Right ventricle myocardium superior (tissue), 1 donor: ENCODE data around the gene HEYL. TPM values are rescaled to one million over a fixed set of nuclear protein-coding genes. Genes with fewer than 3 reads are reported as not detected.
"Not testable (repeated sequence)": the region's sequence is repeated elsewhere in the genome, so short reads cannot be mapped to it uniquely, and the experiment has no call there.

Source experiments
- ATAC-seq: fragments of 200-7000 bp; cut with Tn5 transposase; one replicate; pipeline ENCODE4 v1.9.1; 2020; ENCODE audit warnings: mild to moderate bottlenecking; ENCODE audit not compliant: poor library complexity
- DNase-seq: peaks from one replicate; pipeline ENCODE4 v3.0.0-alpha.2; 2020
- intact Hi-C: fragments of 100-400 bp; cut with DNase I; formaldehyde crosslinking; loops from one replicate; pipeline ENCODE4 v1.11.2; 2022
- total RNA-seq: library from RNA; stranded (reverse); fragmentation: NEBNext Ultra II Directional; extraction: Animal tissue kit (Norgen Biotek cat#: 25700); gene quantifications from one replicate; pipeline ENCODE4 v1.2.1, GENCODE V29; 2021
- donor health status: DM: no; HTN: yes; CAD: no; lungs with severe emphysema.

HEYL gene
- total RNA-seq, 1 donor from 2014 or later, result 16.9 TPM

DNA sequence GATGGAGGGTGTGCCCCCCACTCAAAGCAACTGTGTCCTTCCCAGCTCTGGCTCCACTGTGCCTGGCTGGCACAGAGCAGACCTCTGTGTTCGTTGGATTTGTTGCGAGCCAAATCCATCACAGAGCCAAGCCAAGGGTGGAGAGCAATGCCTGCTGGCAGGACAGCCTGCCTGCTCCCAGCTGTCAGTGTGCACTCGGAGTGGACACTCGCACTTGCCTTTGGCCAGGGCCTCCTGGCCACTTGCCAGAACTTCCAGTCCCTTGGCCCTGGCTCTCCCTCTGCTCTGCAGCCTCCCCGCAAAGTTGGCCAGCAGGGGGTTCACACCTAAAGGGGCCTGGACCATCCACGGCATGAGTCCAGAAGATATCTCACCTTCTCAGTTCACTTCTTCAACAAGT is 16.4 kb downstream of the HEYL start:
- ATAC-seq (peak; percentile 71), DNase-seq (peak; percentile 88)
- intact Hi-C loops, result no loop called here

DNA sequence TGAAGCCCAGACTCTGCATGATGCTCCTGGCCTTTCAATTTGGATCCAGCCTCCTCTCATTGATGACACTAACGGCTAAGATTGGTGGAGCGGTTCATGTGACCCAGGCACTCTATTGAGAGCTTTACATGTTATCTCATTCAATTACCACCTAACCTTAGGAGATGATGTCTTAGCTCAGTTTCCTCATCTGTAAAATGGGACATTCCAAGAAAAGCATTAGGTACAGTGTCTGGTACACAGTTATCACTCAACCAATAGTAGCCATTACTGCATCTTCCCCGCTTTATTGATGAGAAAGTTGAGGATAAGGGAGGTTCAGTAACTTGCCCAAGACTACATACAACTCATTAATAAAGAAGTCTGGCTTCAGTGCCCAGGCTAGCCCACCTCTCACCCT is 17.0 kb downstream of the HEYL start:
- DNase-seq (no peak), ATAC-seq (no peak)
- intact Hi-C loops, result no loop called here

- DNase-seq (peak; percentile 62), ATAC-seq (no peak)
- intact Hi-C loops, result no loop called here
Measured at GRCh38 chr1:39620659-39621165, 18.7 kb downstream of the HEYL start.

- intact Hi-C loops, result no loop called here
- ATAC-seq, result peak; percentile 36
- DNase-seq, result no peak
Measured at GRCh38 chr1:39617488-39618049, 21.9 kb downstream of the HEYL start.

DNA sequence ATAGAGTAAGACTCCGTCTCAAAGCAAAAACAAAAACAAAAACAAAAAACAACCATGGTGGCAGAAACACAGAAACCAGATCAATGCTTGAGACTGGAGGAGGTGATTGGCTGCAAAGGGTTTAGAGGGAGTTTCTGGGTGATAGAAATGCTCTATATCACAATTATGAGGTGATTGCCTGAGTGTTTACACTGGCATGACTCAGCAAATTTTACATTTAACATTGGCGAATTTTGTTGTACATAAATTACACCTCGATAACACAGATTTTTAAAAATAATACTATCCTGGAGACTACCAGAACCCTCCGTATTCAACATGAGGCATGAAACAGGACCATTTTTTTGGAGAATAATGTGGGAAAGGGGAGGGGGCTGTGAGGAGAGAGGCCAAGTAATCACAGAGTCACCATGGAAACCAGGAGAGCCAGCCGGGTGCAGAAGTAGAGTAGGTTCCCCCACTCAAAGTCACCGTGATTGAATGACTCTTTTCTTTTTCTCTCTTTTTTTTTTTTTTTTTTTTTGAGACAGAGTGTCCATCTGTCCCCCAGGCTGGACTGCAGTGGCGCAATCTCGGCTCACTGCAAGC is 24.3 kb downstream of the HEYL start:
- intact Hi-C loops, result no loop called here
- ATAC-seq (no peak), DNase-seq (no peak)

- ATAC-seq (no peak), DNase-seq (no peak)
- intact Hi-C loops, result no loop called here
Measured at GRCh38 chr1:39614488-39614887, 25.0 kb downstream of the HEYL start.

GRCh38 chr1:39613250-39613649 is 26.2 kb downstream of the HEYL start:
- DNase-seq, result no peak
- intact Hi-C loops, result no loop called here
- no peak for ATAC-seq

DNA sequence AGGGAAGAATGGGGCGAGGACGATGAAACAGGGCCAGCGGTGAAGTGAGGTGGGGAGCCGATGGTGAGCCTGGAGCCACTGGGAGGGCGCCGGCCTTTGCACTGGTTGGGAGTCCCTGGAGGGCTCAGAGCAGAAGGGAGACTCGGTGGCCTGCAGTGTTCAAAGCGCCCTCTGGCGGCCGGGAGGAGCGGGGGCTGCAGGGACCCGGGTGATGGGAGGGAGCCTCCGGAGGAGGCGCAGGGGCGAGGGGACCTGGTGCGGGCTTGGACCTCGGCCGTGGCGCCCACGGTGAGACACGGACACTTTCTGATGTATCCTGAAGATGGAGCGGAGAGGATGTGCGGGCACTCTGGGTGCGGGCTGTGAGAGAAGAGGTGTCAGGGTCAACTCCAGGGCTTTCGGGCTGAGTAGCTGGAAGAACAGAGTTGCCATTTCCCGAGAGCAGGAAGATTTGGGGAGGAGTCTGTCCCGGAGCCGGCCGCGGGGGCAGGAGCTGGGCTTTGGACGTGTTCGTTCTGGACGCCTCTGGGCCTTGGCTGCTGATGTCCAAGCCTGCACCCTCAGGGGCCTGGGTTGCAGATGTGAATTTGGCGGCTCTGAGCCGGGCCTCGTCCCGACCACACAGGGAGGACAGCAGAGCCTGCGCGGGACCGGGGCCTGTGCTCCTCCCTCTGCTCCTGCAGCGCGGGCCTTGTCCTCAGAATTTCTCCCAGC is 29.7 kb downstream of the HEYL start:
- intact Hi-C loops, result no loop called here
- DNase-seq, result peak; percentile 89

DNA sequence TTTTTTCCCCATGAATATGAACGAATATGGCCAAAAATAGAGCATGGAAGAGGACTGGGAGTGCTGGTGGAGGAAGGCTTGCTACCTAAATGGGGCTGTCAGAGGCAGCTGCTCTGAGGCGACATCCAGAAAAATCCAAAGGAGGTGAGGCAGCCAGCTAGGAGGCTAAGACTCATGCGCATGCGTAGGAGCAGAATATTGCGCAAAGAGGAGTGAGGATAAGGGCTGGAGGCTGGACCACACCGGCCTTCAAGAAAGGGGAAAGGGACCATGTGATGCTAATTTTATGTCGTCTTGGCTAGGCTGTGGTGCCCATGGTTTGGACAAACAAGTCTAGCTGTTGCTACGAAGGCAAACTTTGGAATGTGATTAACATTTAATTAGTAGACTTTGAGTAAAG is 30.5 kb downstream of the HEYL start:
- intact Hi-C loops, result no loop called here
- no peak for ATAC-seq

More for the DNA sequence above, 29.7 kb downstream of the HEYL start:
- peak; percentile 86 for ATAC-seq

GRCh38 chr1:39603677-39604076 is 35.8 kb downstream of the HEYL start:
- intact Hi-C loops, ATAC-seq, DNase-seq: not testable (repeated sequence)

More for the DNA sequence above, 30.5 kb downstream of the HEYL start:
- DNase-seq, result no peak

DNA sequence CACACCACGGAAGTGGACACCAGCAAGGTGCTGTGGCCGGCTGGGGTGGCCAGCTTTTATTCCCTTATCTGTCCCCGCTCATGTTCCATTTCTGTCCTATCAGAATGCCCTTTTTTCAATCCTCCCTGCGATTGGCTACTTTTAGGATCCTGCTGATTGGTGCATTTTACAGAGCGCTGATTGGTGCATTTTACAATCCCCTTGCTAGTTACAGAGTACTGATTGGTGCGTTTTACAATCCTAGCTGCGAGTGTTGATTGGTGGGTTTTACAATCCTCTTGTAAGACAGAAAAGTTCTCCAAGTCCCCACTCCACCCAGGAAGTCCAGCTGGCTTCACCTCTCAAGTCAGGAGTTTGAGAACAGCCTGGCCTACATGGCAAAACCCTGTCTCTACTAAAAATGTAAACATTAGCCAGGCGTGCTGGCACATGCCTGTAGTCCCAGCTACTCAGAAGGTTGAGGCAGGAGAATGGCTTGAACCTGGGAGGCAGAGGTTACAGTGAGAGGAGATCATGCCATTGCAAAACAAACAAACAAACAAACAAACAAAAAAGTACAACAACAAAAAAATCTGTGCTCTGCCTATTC is 37.7 kb downstream of the HEYL start:
- intact Hi-C loops, DNase-seq, ATAC-seq: not testable (repeated sequence)

- DNase-seq, result no peak
Measured at GRCh38 chr1:39596163-39596562, 43.3 kb downstream of the HEYL start.

DNA sequence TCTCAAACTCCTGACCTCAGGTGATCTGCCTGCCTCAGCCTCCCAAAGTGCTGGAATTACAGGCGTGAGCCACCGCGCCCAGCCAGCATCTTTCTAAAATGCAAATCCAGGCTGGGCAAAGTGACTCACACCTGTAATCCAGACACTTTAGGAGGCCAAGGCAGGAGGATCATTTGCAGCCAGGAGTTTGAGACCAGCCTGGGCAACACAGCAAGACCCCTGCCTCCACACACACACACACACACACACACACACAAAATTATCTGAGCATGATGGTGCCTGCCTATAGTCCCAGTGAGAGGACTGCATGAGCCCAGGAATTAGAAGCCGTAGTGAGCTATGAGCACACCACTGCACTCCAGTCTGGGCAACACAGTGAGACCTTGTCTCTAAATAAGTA is 46.1 kb downstream of the HEYL start:
- no peak for DNase-seq
- intact Hi-C loops, result no loop called here
- no peak for ATAC-seq

More at GRCh38 chr1:39596163-39596562, 43.3 kb downstream of the HEYL start:
- intact Hi-C loops, result no loop called here
- ATAC-seq, result no peak

- ATAC-seq (no peak), DNase-seq (no peak)
- intact Hi-C loops, result no loop called here
Measured at GRCh38 chr1:39592069-39592468, 47.4 kb downstream of the HEYL start.

DNA sequence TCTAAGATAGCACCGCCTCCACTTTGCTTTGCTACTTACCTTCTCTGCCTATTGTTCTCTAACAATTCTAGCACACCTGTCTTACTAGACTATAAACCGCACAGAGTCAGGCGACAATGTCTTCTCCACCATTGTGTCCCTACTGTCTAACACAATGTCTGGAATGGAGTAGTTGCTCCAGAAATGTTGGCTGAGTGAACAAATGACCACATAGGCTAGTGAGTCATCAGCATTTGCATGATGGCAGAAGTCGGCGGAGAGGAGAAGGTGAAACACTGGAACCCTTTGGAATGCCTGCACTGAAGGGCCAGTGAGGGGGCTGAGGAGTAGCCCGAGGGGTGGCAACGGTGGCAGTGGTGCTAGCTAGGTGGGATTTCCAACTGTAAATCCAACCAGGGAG is 48.9 kb downstream of the HEYL start:
- intact Hi-C loops, result no loop called here
- ATAC-seq, result no peak

DNA sequence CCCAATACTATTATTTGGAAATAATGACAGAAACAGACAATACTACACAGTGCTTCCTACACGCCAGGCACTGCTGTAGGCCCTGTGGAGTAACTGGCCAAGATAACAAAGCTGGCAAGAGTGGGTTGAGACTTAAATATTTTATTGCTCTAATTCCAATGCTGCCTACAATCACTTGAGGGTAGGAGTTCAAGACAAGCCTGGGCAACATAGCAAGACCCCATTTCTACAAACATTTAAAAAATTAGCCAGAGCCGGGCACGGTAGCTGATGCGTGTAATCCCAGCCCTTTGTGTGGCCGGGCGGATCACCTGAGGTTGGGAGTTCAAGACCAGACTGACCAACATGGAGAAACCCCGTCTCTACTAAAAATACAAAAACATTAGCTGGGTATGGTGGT is 53.5 kb downstream of the HEYL start:
- DNase-seq (no peak), ATAC-seq (no peak)
- intact Hi-C loops, result no loop called here

More for the DNA sequence above, 48.9 kb downstream of the HEYL start:
- DNase-seq, result no peak

DNA sequence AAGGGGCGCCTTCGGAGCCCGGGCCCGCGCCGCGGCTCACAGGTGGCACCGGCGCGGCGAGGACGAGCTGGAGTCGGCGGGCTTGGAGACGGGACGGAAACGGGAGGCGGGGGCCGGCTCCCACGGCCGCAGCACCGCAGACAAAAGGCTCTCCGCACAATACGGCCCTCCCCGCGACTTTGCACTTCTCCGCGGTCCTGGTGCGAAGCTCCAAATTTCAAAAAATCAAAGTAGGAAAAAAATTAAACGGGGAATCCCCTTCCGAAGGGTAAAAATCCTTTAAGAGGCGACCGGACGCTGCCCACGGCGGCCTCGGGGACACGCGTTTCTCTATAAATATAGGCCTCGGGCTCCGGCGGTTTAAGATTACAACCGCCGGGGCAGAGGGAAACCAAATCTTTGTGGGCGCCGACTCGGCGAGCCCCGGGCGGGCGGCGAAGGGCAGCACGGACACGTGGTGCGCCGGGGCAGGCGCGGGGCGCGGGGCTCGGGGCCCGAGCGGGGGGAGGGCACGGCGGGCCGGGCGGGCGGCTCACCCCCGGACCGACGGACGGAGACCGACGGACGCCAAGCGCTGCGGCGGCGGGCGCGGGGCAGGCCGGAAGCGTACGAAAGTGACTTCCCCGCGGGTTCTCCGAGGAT is 63.3 kb downstream of the HEYL start:
- intact Hi-C loops, result no loop called here
- DNase-seq (peak; percentile 56), ATAC-seq (peak; percentile 46)

DNA sequence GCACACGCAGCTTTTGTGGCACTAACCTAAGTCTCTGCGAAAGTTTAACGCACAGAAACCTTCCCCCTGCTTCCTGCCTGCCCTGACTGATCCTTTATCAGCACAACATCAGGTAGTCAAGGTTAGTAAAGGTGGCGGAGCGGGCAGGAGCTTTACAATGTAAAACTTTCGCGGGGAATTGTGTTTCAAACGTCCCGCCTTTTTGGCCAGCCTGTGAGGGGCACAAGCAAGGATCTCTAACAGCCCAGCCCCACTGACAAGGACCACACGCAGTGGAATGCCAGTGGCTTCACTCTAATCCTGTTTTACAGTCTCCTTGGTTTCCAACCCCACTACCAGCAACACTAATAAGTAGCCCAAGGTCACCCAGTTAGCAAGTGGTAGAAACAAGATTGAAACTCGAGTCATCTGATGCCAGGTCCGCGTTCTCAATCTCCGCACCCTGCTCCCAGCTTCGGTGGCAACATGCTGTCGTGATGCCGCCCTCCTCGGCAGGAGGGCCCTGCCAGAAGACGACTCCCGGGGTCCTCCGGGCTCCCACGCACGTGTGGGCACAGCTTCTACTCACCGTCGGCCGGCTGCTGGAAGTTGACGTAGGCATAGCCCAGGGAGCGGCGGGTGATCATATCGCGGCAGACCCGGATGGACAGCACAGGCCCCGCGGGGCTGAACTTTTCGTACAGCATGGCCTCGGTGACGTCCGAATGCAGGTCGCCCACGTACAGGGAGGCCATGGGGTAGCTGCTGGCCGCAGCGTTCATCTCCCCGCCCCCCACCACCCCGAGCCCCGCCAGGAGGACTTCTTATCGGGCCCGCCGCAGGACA is 64.0 kb downstream of the HEYL start:
- DNase-seq, result peak; percentile 74
- intact Hi-C loops, result no loop called here
- ATAC-seq, result peak; percentile 33
